Activated CD8-positive, alpha-beta memory T cell treated with anti-CD3 and anti-CD28 coated beads, Interleukin-2, amount 50 U/mL, for 24 hours (primary cell): Measurements from ENCODE around the gene DCST1.
A peak's percentile ranks its signal among the peaks of the same experiment; 100 is the strongest.
"Not testable (repeated sequence)": the region's sequence is repeated elsewhere in the genome, so short reads cannot be mapped to it uniquely, and the experiment has no call there.

Source experiments
- DNase-seq: peaks from one replicate; pipeline ENCODE4 v3.0.0-alpha.2; 2020; ENCODE audit errors: extremely low read depth

DCST1 gene

GRCh38 chr1:155033524-155033923, at the start of gene DCST1, which contains the start of gene DCST2:
Gene DCST1 (plus strand): TSS chr1:155033824. CDS start chr1:155034037, 213 bp downstream.
Gene DCST2 (minus strand): TSS chr1:155033781. CDS start chr1:155033701, 80 bp downstream.
- DNase-seq, result no peak

- not testable (repeated sequence) for DNase-seq
Measured at GRCh38 chr1:154986736-154987135, 46.9 kb upstream of the DCST1 start.

GRCh38 chr1:154987326-154987725, 46.3 kb upstream of the DCST1 start:
- DNase-seq, result no peak

- DNase-seq, result no peak
Measured at GRCh38 chr1:154988058-154988954, 45.3 kb upstream of the DCST1 start.

GRCh38 chr1:154989195-154989860, 44.3 kb upstream of the DCST1 start:
- DNase-seq, result no peak

GRCh38 chr1:154990276-154990675, 43.3 kb upstream of the DCST1 start:
- DNase-seq, result no peak

GRCh38 chr1:154992721-154993571, 40.7 kb upstream of the DCST1 start:
- DNase-seq, result no peak

- DNase-seq, result no peak
Measured at GRCh38 chr1:154993572-154994268, 39.9 kb upstream of the DCST1 start, which contains the start of gene LENEP. Gene LENEP (plus strand): TSS chr1:154993586. CDS start chr1:154993608, 22 bp downstream.

- no peak for DNase-seq
Measured at GRCh38 chr1:154994269-154994587, 39.4 kb upstream of the DCST1 start.

- DNase-seq, result no peak
Measured at GRCh38 chr1:154994591-154994990, 39.0 kb upstream of the DCST1 start.

- DNase-seq, result not testable (repeated sequence)
Measured at GRCh38 chr1:154995301-154995983, 38.2 kb upstream of the DCST1 start.

- no peak for DNase-seq
Measured at GRCh38 chr1:154996966-154997701, 36.5 kb upstream of the DCST1 start.

- no peak for DNase-seq
Measured at GRCh38 chr1:154998201-154998780, 35.3 kb upstream of the DCST1 start.

- no peak for DNase-seq
Measured at GRCh38 chr1:154998818-154999570, 34.6 kb upstream of the DCST1 start.

- no peak for DNase-seq
Measured at GRCh38 chr1:154999571-155000410, 33.8 kb upstream of the DCST1 start.

- no peak for DNase-seq
Measured at GRCh38 chr1:155000411-155000725, 33.3 kb upstream of the DCST1 start.

- DNase-seq, result peak; percentile 58
Measured at GRCh38 chr1:155000726-155001424, 32.7 kb upstream of the DCST1 start.

GRCh38 chr1:155001425-155001674, 32.3 kb upstream of the DCST1 start:
- DNase-seq, result no peak
